Osteoblast (primary cell): ENCODE results near the gene PSME3. TPM values are rescaled to one million over a fixed set of nuclear protein-coding genes. Genes with fewer than 3 reads are reported as not detected.
A peak's percentile ranks its signal among the peaks of the same experiment; 100 is the strongest.

Experiments
- DNase-seq: peaks from one replicate; pipeline ENCODE4 v3.0.0; 2011; ENCODE audit warnings: low spot score, mixed read lengths; ENCODE audit not compliant: insufficient read length; ENCODE audit errors: missing footprints
- H2AFZ ChIP-seq: 2 replicates; pipeline ENCODE4 v1.6.0; 2011; ENCODE audit warnings: mild to moderate bottlenecking, low read length
- H3K27ac ChIP-seq: 2 replicates; pipeline ENCODE4 v1.5.1; 2011; ENCODE audit warnings: mild to moderate bottlenecking, low read depth, low read length, moderate library complexity
- H3K27me3 ChIP-seq: 2 replicates; pipeline ENCODE4 v1.6.0; 2012; ENCODE audit warnings: mild to moderate bottlenecking, control low read depth, inconsistent platforms, low read length, moderate library complexity; ENCODE audit not compliant: insufficient read depth
- H3K36me3 ChIP-seq: 2 replicates; pipeline ENCODE4 v1.5.1; 2011; ENCODE audit warnings: mild to moderate bottlenecking, low read length, control low read depth, moderate library complexity; ENCODE audit not compliant: insufficient read depth
- H3K4me1 ChIP-seq: 2 replicates; pipeline ENCODE4 v1.5.1; 2011; ENCODE audit warnings: mild to moderate bottlenecking, low read length, control low read depth, moderate library complexity; ENCODE audit not compliant: insufficient read depth
- H3K4me2 ChIP-seq: 2 replicates; pipeline ENCODE4 v1.6.0; 2011; ENCODE audit warnings: mild to moderate bottlenecking, low read length; ENCODE audit not compliant: insufficient read depth
- H3K4me3 ChIP-seq: fragments of 200-600 bp; sonication (generic); 3 replicates; pipeline ENCODE4 v1.5.1; 2012; ENCODE audit warnings: mild to moderate bottlenecking, low read length, inconsistent platforms; ENCODE audit not compliant: insufficient read depth
- H3K79me2 ChIP-seq: 2 replicates; pipeline ENCODE4 v1.6.0; 2012; ENCODE audit warnings: mild to moderate bottlenecking, low read length, control low read depth, inconsistent platforms; ENCODE audit not compliant: insufficient read depth
- H3K9me3 ChIP-seq: 2 replicates; pipeline ENCODE4 v1.5.1; 2011; ENCODE audit warnings: low read depth, low read length, control low read depth
- H4K20me1 ChIP-seq: 2 replicates; pipeline ENCODE4 v1.6.0; 2012; ENCODE audit warnings: mild to moderate bottlenecking, low read length, control low read depth; ENCODE audit not compliant: insufficient read depth
- total RNA-seq: library from RNA; depleted of rRNA; stranded (reverse); fragments of >200 nt; gene quantifications from 2 replicates; pipeline ENCODE4 v1.2.3, GENCODE V29; 2012
- TF ChIP-seq, protein P1 (sequence below): IDR thresholded peaks from 2 replicates; pipeline ENCODE4 v1.5.1; 2011; ENCODE audit warnings: mild to moderate bottlenecking, low read depth, low read length, moderate library complexity; ENCODE audit errors: extremely low read depth

The PSME3 gene
- total RNA-seq, 1 donor, result 81.1 TPM

DNA sequence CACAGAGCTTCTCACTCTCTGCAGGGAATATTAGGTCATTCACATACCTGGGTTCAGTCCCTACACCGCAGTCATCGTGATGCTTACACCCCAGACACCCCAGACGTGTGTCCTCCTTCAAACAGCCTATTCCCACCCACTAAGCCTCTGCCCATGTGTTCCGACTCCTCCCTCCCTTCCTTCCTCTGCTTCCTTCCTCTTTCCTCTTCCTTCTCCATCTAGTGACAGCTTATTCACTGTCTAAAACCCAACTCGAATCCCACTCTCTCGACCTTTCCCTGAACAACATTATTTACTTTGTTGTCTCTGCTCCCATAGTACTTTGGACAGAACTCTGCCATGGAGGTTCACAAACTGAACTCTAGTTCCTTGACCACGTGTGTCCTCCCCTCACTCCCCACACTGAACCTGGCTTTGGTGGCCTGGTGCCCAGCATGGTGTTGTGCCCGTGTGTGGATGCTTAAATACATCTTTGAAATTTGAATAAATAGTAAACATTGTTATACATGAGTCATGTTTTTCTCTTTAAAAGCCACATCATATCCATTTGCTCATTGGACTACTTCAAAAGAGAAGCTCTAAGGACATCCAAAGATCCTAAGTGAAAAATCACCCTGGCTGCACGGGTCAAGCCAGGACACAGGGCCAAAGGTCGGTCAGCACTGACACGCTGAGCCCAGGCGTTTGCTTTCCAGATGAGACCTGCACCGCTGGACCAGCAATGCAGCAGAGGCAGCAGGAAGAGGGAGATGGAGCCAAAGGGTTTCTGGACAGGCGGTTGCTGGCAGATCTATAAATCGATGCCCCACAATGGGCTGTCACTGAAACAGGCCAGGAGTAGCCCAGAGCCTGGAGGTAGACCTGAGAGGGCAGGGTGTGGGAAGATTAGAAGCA, 53.3 kb downstream of the PSME3 start:
- H3K27ac ChIP-seq, result no peak overlapping the region
- TF ChIP-seq, protein P1, sequence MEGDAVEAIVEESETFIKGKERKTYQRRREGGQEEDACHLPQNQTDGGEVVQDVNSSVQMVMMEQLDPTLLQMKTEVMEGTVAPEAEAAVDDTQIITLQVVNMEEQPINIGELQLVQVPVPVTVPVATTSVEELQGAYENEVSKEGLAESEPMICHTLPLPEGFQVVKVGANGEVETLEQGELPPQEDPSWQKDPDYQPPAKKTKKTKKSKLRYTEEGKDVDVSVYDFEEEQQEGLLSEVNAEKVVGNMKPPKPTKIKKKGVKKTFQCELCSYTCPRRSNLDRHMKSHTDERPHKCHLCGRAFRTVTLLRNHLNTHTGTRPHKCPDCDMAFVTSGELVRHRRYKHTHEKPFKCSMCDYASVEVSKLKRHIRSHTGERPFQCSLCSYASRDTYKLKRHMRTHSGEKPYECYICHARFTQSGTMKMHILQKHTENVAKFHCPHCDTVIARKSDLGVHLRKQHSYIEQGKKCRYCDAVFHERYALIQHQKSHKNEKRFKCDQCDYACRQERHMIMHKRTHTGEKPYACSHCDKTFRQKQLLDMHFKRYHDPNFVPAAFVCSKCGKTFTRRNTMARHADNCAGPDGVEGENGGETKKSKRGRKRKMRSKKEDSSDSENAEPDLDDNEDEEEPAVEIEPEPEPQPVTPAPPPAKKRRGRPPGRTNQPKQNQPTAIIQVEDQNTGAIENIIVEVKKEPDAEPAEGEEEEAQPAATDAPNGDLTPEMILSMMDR, result no peak
- no peak for DNase-seq
- H3K27me3 ChIP-seq, result no peaks in the 10 kb centered on the region
- no peak overlapping the region for H2AFZ ChIP-seq
- no peak overlapping the region for H3K4me2 ChIP-seq
- no peaks in the 10 kb centered on the region for H3K79me2 ChIP-seq
- no peaks in the 10 kb centered on the region for H4K20me1 ChIP-seq
- H3K36me3 ChIP-seq, result no peaks in the 10 kb centered on the region
- H3K4me3 ChIP-seq, result no peak overlapping the region
- no peaks in the 10 kb centered on the region for H3K9me3 ChIP-seq
- H3K4me1 ChIP-seq, result no peaks in the 10 kb centered on the region

DNA sequence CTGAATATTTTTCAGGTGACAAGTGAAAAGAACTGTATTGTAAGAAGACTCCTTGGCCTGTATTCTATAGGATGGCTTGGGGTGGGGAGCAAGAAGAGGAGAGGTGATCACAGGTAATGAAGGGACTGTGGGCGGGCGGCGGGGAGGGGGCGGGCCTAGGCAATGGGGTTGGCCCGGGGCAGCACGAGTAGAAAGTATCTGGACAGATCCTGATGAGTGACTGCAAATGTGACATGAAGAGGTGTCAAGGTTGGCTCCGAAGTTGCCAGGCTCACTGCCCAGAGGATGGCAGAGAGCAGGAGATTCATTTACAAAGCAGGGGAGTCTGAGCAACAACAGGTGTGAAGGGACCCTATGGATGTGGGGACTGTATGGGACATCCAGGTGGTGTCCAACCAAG, 56.6 kb downstream of the PSME3 start:
- Histone ChIP-seq H4K20me1 (no peaks in the 10 kb centered on the region), H3K27ac (no peak overlapping the region), H3K27me3 (peaks cover 2% of the 10 kb centered on the region), H3K4me3 (no peak overlapping the region), H3K36me3 (no peaks in the 10 kb centered on the region), H3K9me3 (no peaks in the 10 kb centered on the region), H2AFZ (no peak overlapping the region), H3K79me2 (no peaks in the 10 kb centered on the region), H3K4me2 (no peak overlapping the region), H3K4me1 (no peaks in the 10 kb centered on the region)
- DNase-seq, result no peak
- TF ChIP-seq, protein P1, result no peak

DNA sequence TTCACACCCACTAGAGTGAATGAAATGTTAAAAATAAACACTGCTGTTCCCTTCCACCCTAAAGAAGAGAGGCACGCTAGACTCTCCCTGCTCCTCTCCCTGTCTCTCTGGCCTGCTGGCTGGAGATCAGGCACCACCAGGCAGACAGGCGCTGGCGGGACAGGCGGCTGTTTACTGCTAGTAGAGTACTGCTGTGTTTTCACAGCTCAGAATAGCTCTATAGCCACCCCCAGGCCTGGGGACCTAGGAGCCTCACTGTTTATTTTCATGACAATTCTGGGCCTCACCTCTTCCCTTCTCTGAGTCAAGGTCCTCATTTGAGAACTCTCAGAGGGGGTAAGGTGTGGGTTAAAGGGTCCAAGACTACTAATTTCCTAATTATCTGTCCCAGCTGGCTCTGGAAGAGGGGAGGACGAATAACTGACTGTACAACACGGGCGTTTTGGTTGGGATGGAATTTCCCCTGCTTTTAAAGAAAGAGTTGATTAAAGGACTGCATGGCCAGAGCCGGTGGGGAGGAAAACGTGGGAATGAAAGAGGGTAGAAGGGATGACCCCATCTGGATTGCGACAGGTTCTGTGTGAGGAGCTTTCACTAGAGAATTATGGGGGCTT, 58.4 kb downstream of the PSME3 start:
- H3K4me3 ChIP-seq, result no peak overlapping the region
- no peak overlapping the region for H3K27ac ChIP-seq
- H3K36me3 ChIP-seq, result no peaks in the 10 kb centered on the region
- peaks cover 2% of the 10 kb centered on the region for H3K27me3 ChIP-seq
- no peaks in the 10 kb centered on the region for H4K20me1 ChIP-seq
- peak overlapping the region; percentile 57 for H2AFZ ChIP-seq
- no peaks in the 10 kb centered on the region for H3K4me1 ChIP-seq
- TF ChIP-seq, protein P1, result no peak
- no peak overlapping the region for H3K4me2 ChIP-seq
- peak; percentile 81 for DNase-seq
- H3K9me3 ChIP-seq, result no peaks in the 10 kb centered on the region
- no peaks in the 10 kb centered on the region for H3K79me2 ChIP-seq

DNA sequence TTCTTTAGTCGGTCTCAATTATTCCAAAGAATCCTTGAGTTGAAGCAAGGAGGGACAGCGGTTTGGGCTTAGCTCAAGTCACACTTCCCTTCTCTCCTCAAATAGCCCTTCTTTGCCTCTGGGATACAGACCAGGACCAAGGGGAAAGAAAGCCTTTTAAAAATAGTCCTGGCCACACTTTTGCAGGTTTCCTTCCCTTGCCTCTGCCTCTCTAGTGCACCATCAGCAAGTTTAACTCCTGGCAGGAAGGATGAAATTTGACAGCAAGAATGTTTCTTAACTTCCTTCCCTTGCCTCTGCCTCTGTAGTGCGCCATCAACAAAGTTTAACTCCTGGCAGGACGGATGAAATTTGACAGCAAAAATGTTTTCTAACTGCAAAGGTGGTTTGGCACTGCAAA, 60.2 kb downstream of the PSME3 start:
- H3K4me1 ChIP-seq, result no peaks in the 10 kb centered on the region
- H3K79me2 ChIP-seq, result no peaks in the 10 kb centered on the region
- no peaks in the 10 kb centered on the region for H4K20me1 ChIP-seq
- peaks cover 2% of the 10 kb centered on the region for H3K27me3 ChIP-seq
- H3K27ac ChIP-seq, result no peak overlapping the region
- H3K9me3 ChIP-seq, result no peaks in the 10 kb centered on the region
- peak overlapping the region; percentile 3 for H3K4me2 ChIP-seq
- no peak for DNase-seq
- peak overlapping the region; percentile 46 for H2AFZ ChIP-seq
- H3K4me3 ChIP-seq, result no peak overlapping the region
- TF ChIP-seq, protein P1, result no peak
- H3K36me3 ChIP-seq, result no peaks in the 10 kb centered on the region
